Esophagus (tissue), 2 donors: Measurements from ENCODE around the gene RASGRP3. TPM values are rescaled to one million over a fixed set of nuclear protein-coding genes. Genes with fewer than 3 reads are reported as not detected.
"Not testable (repeated sequence)": the region's sequence is repeated elsewhere in the genome, so short reads cannot be mapped to it uniquely, and the experiment has no call there.

Experiments used
- H3K27ac ChIP-seq, 2 donors: one replicate each; pipeline ENCODE4 v1.5.1; 2013; ENCODE audit warnings: low read depth in 2 of 2, mild to moderate bottlenecking in 2 of 2, inconsistent platforms in 1 of 2, low read length in 1 of 2, moderate library complexity in 1 of 2
- H3K27me3 ChIP-seq, 2 donors: one replicate each; pipeline ENCODE4 v1.6.1; 2013; ENCODE audit warnings: low read length in 2 of 2, control low read depth in 1 of 2, mild to moderate bottlenecking in 1 of 2; ENCODE audit not compliant: insufficient read depth in 2 of 2, control insufficient read depth in 1 of 2
- H3K36me3 ChIP-seq, 2 donors: one replicate each; pipeline ENCODE4 v1.6.1; 2013; ENCODE audit warnings: low read length in 1 of 2; ENCODE audit not compliant: control insufficient read depth in 2 of 2, insufficient read depth in 2 of 2
- H3K4me1 ChIP-seq, 2 donors: one replicate each; pipeline ENCODE4 v1.6.1; 2013; ENCODE audit warnings: low read length in 1 of 2; ENCODE audit not compliant: control insufficient read depth in 2 of 2, insufficient read depth in 2 of 2
- H3K4me3 ChIP-seq, 2 donors: one replicate each; pipeline ENCODE4 v1.5.1; 2013; ENCODE audit warnings: low read length in 2 of 2, mild to moderate bottlenecking in 2 of 2, low read depth in 1 of 2, moderate library complexity in 1 of 2
- H3K9me3 ChIP-seq, 2 donors: one replicate each; pipeline ENCODE4 v1.6.1; 2013; ENCODE audit warnings: mild to moderate bottlenecking in 2 of 2, low read depth in 1 of 2, low read length in 1 of 2, moderate library complexity in 1 of 2; ENCODE audit not compliant: control insufficient read depth in 2 of 2, insufficient read depth in 1 of 2
- WGBS, 2 donors: extraction: QIAGEN DNeasy Blood & Tissue Kit; methylation state at CpG; one replicate each; pipeline ENCODE4 v1.1.7; 2013; 5-methylcytosine and 5-hydroxymethylcytosine counted together
- polyA plus RNA-seq, 2 donors: library from polyadenylated mRNA; stranded (reverse); fragments of 200-250 nt; gene quantifications; one replicate each; pipeline ENCODE4 v1.2.3, GENCODE V29; 2013
- donor health status: healthy with polysubstance abuse.
- donor health status: Bipolar disorder and iron deficiency.

Gene RASGRP3
- polyA plus RNA-seq, 2 donors, result 0.55 to 0.71 TPM

- H3K9me3 ChIP-seq, result no peaks in the 10 kb centered on the region
- WGBS, 2 donors, result 49 to 52% methylated on average over 2 of the region's 2 CpGs
- no peaks in the 10 kb centered on the region for H3K36me3 ChIP-seq
- no peaks in the 10 kb centered on the region for H3K27me3 ChIP-seq
- H3K4me1 ChIP-seq, result no peaks in the 10 kb centered on the region
- H3K27ac ChIP-seq, result no peak overlapping the region
- H3K4me3 ChIP-seq, result no peak overlapping the region
Observed at GRCh38 chr2:33437815-33438214, 38.6 kb upstream of the RASGRP3 start.

DNA sequence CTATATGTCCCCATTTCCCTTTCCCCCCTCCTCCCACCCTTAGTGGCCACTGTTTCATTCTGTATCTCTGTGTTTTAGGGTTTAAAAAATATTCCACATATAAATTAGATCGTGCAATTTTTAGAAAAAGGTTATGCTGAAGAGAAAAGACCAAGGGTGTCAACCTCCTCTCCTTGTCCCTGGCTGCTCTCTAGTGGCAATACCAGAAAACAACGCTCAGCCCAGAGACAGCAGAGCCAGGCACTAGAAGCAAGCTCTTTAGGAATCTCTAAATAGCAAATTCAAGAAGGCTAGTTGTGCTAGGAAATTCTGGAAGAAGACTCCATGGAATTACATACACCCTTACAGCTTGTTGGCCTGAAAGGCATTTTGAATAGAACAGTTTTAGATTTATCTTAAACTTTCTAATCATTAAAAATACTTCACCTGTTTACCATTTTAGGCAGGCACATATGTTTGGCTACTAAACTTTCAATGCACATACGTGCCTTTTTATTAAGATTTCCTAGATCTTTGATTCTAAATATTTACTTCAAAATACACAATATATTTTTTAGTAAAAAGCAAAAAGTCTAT, 35.1 kb upstream of the RASGRP3 start:
- no peaks in the 10 kb centered on the region for H3K9me3 ChIP-seq
- no peaks in the 10 kb centered on the region for H3K36me3 ChIP-seq
- no peaks in the 10 kb centered on the region for H3K4me1 ChIP-seq
- no peak overlapping the region for H3K4me3 ChIP-seq
- no peaks in the 10 kb centered on the region for H3K27me3 ChIP-seq
- WGBS, 2 donors, result 32 to 33% methylated on average over 3 of the region's 3 CpGs
- H3K27ac ChIP-seq, result no peak overlapping the region

DNA sequence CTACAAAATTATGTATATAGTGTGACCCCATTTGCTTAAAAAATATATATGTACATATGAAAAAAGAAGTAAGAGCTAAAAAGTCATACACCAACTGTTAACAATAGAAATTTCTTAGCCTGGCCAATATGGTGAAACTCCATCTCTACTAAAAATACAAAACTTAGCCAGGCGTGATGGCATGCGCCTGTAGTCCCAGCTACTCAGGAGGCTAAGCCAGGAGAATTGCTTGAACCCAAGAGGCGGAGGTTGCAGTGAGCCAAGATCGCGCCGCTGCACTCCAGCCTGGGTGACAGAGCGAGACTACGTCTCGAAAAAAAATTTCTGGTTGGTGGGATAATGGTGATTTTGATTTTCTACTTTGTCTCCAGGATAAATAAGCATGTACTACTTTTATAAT, 34.4 kb upstream of the RASGRP3 start:
- H3K36me3 ChIP-seq, H3K4me3 ChIP-seq, H3K4me1 ChIP-seq, H3K9me3 ChIP-seq, H3K27me3 ChIP-seq, H3K27ac ChIP-seq: not testable (repeated sequence)
- WGBS, 2 donors, result 95 to 96% methylated on average over 9 of the region's 9 CpGs

GRCh38 chr2:33442528-33443079, 33.8 kb upstream of the RASGRP3 start:
- Histone ChIP-seq H3K27ac (no peak overlapping the region), H3K36me3 (no peaks in the 10 kb centered on the region), H3K4me3 (no peak overlapping the region), H3K4me1 (no peaks in the 10 kb centered on the region), H3K9me3 (no peaks in the 10 kb centered on the region), H3K27me3 (no peaks in the 10 kb centered on the region)
- 64 to 68% methylated on average over 6 of the region's 6 CpGs for WGBS, 2 donors

GRCh38 chr2:33443274-33443829, 33.1 kb upstream of the RASGRP3 start:
- Histone ChIP-seq H3K4me3 (no peak overlapping the region), H3K4me1 (no peaks in the 10 kb centered on the region), H3K27ac (no peak overlapping the region), H3K9me3 (no peaks in the 10 kb centered on the region), H3K27me3 (no peaks in the 10 kb centered on the region), H3K36me3 (no peaks in the 10 kb centered on the region)
- 74 to 77% methylated on average over 3 of the region's 3 CpGs for whole genome bisulfite sequencing, 2 donors

GRCh38 chr2:33444967-33445366, 31.5 kb upstream of the RASGRP3 start:
- H3K4me1 ChIP-seq, result no peaks in the 10 kb centered on the region
- no peak overlapping the region for H3K4me3 ChIP-seq
- no peaks in the 10 kb centered on the region for H3K9me3 ChIP-seq
- no peak overlapping the region for H3K27ac ChIP-seq
- WGBS, 2 donors, result 68 to 72% methylated on average over 2 of the region's 2 CpGs
- no peaks in the 10 kb centered on the region for H3K27me3 ChIP-seq
- H3K36me3 ChIP-seq, result no peaks in the 10 kb centered on the region

DNA sequence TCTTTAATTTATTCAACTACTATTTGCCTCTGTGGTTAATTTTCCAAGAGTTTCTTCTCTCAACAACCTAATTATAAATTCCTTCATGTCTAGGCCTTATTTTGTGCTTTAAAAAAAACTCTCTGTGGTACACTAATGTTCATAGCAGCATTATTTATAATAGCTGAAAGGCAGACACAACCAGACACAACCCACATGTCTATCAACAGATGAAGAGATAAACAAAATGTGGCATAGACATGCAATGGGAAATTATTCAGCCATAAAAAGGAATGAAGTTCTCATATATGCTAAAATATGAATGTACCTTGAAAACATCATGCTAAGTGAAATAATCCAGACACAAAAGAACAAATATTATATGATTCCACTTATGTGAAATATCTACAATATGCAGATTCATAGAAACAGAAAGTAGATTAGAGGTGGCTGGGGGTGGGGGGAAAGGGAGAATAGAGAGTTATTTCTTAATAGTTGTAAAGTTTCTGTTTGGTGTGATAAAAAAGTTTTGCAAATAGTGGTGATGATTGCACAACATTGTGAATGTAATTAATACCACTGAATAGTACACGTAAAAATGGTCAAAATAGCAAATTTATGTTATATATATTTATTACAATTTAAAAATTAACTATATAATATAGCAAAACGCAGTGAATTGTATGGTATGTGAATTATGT, 28.1 kb upstream of the RASGRP3 start:
- Histone ChIP-seq H3K27ac (no peak overlapping the region), H3K36me3 (no peaks in the 10 kb centered on the region), H3K4me3 (no peak overlapping the region), H3K9me3 (peaks cover 0 to 7% of the 10 kb centered on the region in 2 donors), H3K4me1 (no peaks in the 10 kb centered on the region), H3K27me3 (no peaks in the 10 kb centered on the region)
- 79 to 88% methylated on average over 2 of the region's 2 CpGs for WGBS, 2 donors

DNA sequence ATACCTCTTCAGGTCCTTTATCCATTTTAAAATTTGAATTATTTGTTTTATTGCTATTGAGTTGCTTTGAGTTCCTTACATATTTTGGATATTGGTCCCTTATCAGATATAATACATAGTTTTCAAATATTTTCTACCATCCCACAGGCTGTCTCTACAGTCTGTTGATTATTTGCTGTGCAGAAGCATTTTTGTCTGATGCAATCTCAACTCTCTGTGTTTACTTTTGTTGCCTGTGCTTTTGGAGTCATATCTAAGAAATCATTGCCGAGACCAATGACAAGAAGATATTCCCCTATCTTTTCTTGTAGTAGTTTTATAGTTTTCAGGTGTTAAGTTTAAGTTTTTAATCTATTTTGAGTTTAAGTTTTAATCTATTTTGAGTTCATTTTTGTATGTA, 25.2 kb upstream of the RASGRP3 start:
- no peaks in the 10 kb centered on the region for H3K36me3 ChIP-seq
- peaks cover 0 to 7% of the 10 kb centered on the region in 2 donors for H3K9me3 ChIP-seq
- no peak overlapping the region for H3K27ac ChIP-seq
- no peak overlapping the region for H3K4me3 ChIP-seq
- no peaks in the 10 kb centered on the region for H3K4me1 ChIP-seq
- no peaks in the 10 kb centered on the region for H3K27me3 ChIP-seq
- 0 to 53% methylated on average over 1 of the region's 1 CpG for WGBS, 2 donors

- 88 to 96% methylated on average over 1 of the region's 1 CpG for WGBS, 2 donors
Observed at GRCh38 chr2:33451825-33452224, 24.6 kb upstream of the RASGRP3 start.

DNA sequence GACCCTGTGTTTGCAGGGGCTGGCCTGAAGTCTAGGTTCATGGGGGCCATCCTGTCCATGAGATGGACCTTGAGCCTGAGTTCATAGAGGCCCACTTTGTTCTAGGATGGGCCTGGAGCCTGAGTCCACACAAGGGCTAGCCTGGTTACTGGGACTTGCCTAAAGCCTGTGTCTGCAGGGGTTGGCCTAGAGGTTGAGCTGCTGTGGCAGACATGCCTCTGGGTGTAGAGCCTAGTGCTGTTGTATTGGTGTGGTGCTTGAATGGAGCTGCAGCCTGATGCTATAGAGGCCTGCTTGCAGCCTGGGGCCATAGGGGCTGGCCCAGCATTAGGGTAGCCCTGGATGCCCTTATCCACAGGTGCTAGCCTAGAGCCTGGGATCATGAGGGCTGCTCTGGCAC, 23.9 kb upstream of the RASGRP3 start:
- no peaks in the 10 kb centered on the region for H3K36me3 ChIP-seq
- H3K4me3 ChIP-seq, result no peak overlapping the region
- H3K9me3 ChIP-seq, result peaks cover 0 to 7% of the 10 kb centered on the region in 2 donors

More at GRCh38 chr2:33451825-33452224, 24.6 kb upstream of the RASGRP3 start:
- Histone ChIP-seq H3K4me3 (no peak overlapping the region), H3K27me3 (no peaks in the 10 kb centered on the region), H3K27ac (no peak overlapping the region), H3K9me3 (peaks cover 0 to 7% of the 10 kb centered on the region in 2 donors), H3K36me3 (no peaks in the 10 kb centered on the region), H3K4me1 (no peaks in the 10 kb centered on the region)

More for the DNA sequence above, 23.9 kb upstream of the RASGRP3 start:
- Histone ChIP-seq H3K27ac (no peak overlapping the region), H3K27me3 (no peaks in the 10 kb centered on the region), H3K4me1 (no peaks in the 10 kb centered on the region)
